H9 (cell line): ENCODE results near the gene VEGFA. TPM values are rescaled to one million over a fixed set of nuclear protein-coding genes. Genes with fewer than 3 reads are reported as not detected.

Experiments used
- DNase-seq: peaks from one replicate; pipeline ENCODE4 v3.0.0-alpha.2; 2017
- H2AFZ ChIP-seq: one replicate; pipeline ENCODE4 v1.6.1; 2013; ENCODE audit warnings: mild to moderate bottlenecking, low read length, control low read depth, moderate library complexity
- H2AK5ac ChIP-seq: 2 replicates; pipeline ENCODE4 v1.6.1; 2013; ENCODE audit warnings: low read length, control low read depth, mixed read lengths; ENCODE audit not compliant: insufficient read length
- H2BK120ac ChIP-seq: one replicate; pipeline ENCODE4 v1.6.1; 2013; ENCODE audit warnings: low read depth, mild to moderate bottlenecking, low read length, control low read depth, inconsistent platforms; ENCODE audit not compliant: poor library complexity, severe bottlenecking
- H2BK12ac ChIP-seq: 2 replicates; pipeline ENCODE4 v1.6.1; 2013; ENCODE audit warnings: low read length, control low read depth, mixed read lengths, low read depth; ENCODE audit not compliant: insufficient read length
- H2BK15ac ChIP-seq: 2 replicates; pipeline ENCODE4 v1.6.1; 2013; ENCODE audit warnings: low read depth, low read length, control low read depth
- H2BK20ac ChIP-seq: one replicate; pipeline ENCODE4 v1.6.1; 2013; ENCODE audit warnings: low read depth, mild to moderate bottlenecking, low read length, control low read depth, inconsistent platforms; ENCODE audit not compliant: poor library complexity, severe bottlenecking
- H2BK5ac ChIP-seq: 2 replicates; pipeline ENCODE4 v1.6.1; 2013; ENCODE audit warnings: low read length, control low read depth, mixed read lengths; ENCODE audit not compliant: insufficient read length
- H3K14ac ChIP-seq: 2 replicates; pipeline ENCODE4 v1.6.1; 2013; ENCODE audit warnings: low read length, control low read depth; ENCODE audit not compliant: insufficient read depth
- H3K18ac ChIP-seq: 2 replicates; pipeline ENCODE4 v1.6.1; 2013; ENCODE audit warnings: low read depth, mild to moderate bottlenecking, mixed read lengths, low read length, control low read depth; ENCODE audit not compliant: insufficient read length
- H3K23ac ChIP-seq: 2 replicates; pipeline ENCODE4 v1.6.1; 2013; ENCODE audit warnings: low read length, control low read depth, mixed read lengths, low read depth; ENCODE audit not compliant: insufficient read length
- H3K23me2 ChIP-seq: 2 replicates; pipeline ENCODE4 v1.6.1; 2013; ENCODE audit warnings: low read depth, mild to moderate bottlenecking, mixed read lengths, low read length, control low read depth; ENCODE audit not compliant: insufficient read length, poor library complexity, severe bottlenecking
- H3K27ac ChIP-seq: 2 replicates; pipeline ENCODE4 v1.5.1; 2013; ENCODE audit warnings: low read length, control low read depth, mixed read lengths, low read depth; ENCODE audit not compliant: insufficient read length
- H3K27me3 ChIP-seq: 2 replicates; pipeline ENCODE4 v1.6.1; 2013; ENCODE audit warnings: low read length, control low read depth, inconsistent platforms; ENCODE audit not compliant: insufficient read depth
- H3K4ac ChIP-seq: 2 replicates; pipeline ENCODE4 v1.6.1; 2013; ENCODE audit warnings: low read depth, mild to moderate bottlenecking, control low read depth, inconsistent platforms, low read length, moderate library complexity
- H3K4me1 ChIP-seq: 2 replicates; pipeline ENCODE4 v1.6.1; 2013; ENCODE audit warnings: low read length, control low read depth, inconsistent platforms; ENCODE audit not compliant: insufficient read depth
- H3K4me2 ChIP-seq: 2 replicates; pipeline ENCODE4 v1.6.1; 2013; ENCODE audit warnings: low read length, control low read depth, mixed read lengths; ENCODE audit not compliant: insufficient read length, insufficient read depth
- H3K56ac ChIP-seq: 2 replicates; pipeline ENCODE4 v1.6.1; 2013; ENCODE audit warnings: low read depth, mild to moderate bottlenecking, mixed read lengths, low read length, control low read depth; ENCODE audit not compliant: insufficient read length
- H3K79me1 ChIP-seq: 2 replicates; pipeline ENCODE4 v1.6.1; 2013; ENCODE audit warnings: low read depth, mild to moderate bottlenecking, moderate library complexity, low read length, control low read depth, inconsistent platforms; ENCODE audit not compliant: insufficient read depth, poor library complexity, severe bottlenecking
- H3K79me2 ChIP-seq: 2 replicates; pipeline ENCODE4 v1.6.1; 2013; ENCODE audit warnings: low read length, control low read depth, inconsistent platforms; ENCODE audit not compliant: insufficient read depth
- H3K9ac ChIP-seq: 2 replicates; pipeline ENCODE4 v1.6.1; 2013; ENCODE audit warnings: low read length, control low read depth, mixed read lengths; ENCODE audit not compliant: insufficient read length; ENCODE audit errors: extremely low read depth
- H3K9me3 ChIP-seq: one replicate; pipeline ENCODE4 v1.6.1; 2013; ENCODE audit warnings: low read depth, low read length, inconsistent platforms; ENCODE audit not compliant: control insufficient read depth
- H3T11ph ChIP-seq: one replicate; pipeline ENCODE4 v1.6.1; 2013; ENCODE audit warnings: mild to moderate bottlenecking, low read length, control low read depth, inconsistent platforms
- H4K20me1 ChIP-seq: one replicate; pipeline ENCODE4 v1.6.1; 2013; ENCODE audit not compliant: control insufficient read depth, insufficient read length, insufficient read depth
- H4K5ac ChIP-seq: 2 replicates; pipeline ENCODE4 v1.6.1; 2013; ENCODE audit warnings: low read depth, mild to moderate bottlenecking, mixed read lengths, low read length, control low read depth; ENCODE audit not compliant: insufficient read length
- H4K8ac ChIP-seq: replicated peaks from 2 replicates; pipeline ENCODE4 v1.6.1; 2013; ENCODE audit warnings: low read length, control low read depth, mixed read lengths, low read depth; ENCODE audit not compliant: insufficient read length
- H4K91ac ChIP-seq: 2 replicates; pipeline ENCODE4 v1.6.1; 2013; ENCODE audit warnings: low read depth, mild to moderate bottlenecking, moderate library complexity, mixed read lengths, low read length, control low read depth; ENCODE audit not compliant: insufficient read length
- H3K27ac Mint-ChIP-seq, 3 experiments: 2 replicates in 2 of 3; 3 replicates in 1 of 3; pipeline ENCODE4 v1.8.0; 2020 to 2021; ENCODE audit warnings: mixed read lengths in 3 of 3, mild to moderate bottlenecking in 1 of 3, moderate library complexity in 1 of 3
- H3K27me3 Mint-ChIP-seq: 2 replicates; pipeline ENCODE4 v1.8.0; 2021; ENCODE audit warnings: low read depth, mild to moderate bottlenecking, moderate library complexity, mixed read lengths
- H3K36me3 Mint-ChIP-seq, 3 experiments: 2 replicates in 2 of 3; 3 replicates in 1 of 3; pipeline ENCODE4 v1.8.0; 2020 to 2021; ENCODE audit warnings: low read depth in 3 of 3, mixed read lengths in 3 of 3; ENCODE audit not compliant: insufficient read depth in 1 of 3
- H3K4me1 Mint-ChIP-seq, 2 experiments: 2 replicates each; pipeline ENCODE4 v1.8.0; 2020; ENCODE audit warnings: mixed read lengths in 2 of 2
- H3K4me3 Mint-ChIP-seq, 2 experiments: 2 replicates in 1 of 2; 3 replicates in 1 of 2; pipeline ENCODE4 v1.8.0; 2020 to 2021; ENCODE audit warnings: mild to moderate bottlenecking in 2 of 2, mixed read lengths in 2 of 2, moderate library complexity in 1 of 2
- H3K9me3 Mint-ChIP-seq, 2 experiments: 2 replicates in 1 of 2; 3 replicates in 1 of 2; pipeline ENCODE4 v1.8.0; 2020; ENCODE audit warnings: mild to moderate bottlenecking in 2 of 2, mixed read lengths in 2 of 2, moderate library complexity in 1 of 2
- WGBS: extraction: QIAGEN DNeasy Blood & Tissue Kit; methylation state at CpG from one replicate; pipeline ENCODE4 v1.1.7; 2013; ENCODE audit warnings: missing lambda C conversion rate, low lambda C conversion rate, mixed read lengths; ENCODE audit not compliant: insufficient read length; ENCODE audit errors: extremely low coverage; 5-methylcytosine and 5-hydroxymethylcytosine counted together
- total RNA-seq: library from RNA; stranded (reverse); gene quantifications from 2 replicates; pipeline ENCODE4 v1.2.1, GENCODE V29; 2021
- TF ChIP-seq, protein P1 (sequence below): fragments of 200-600 bp; sonication (generic); conservative IDR thresholded peaks from 3 replicates; pipeline ENCODE4 v1.8.0; 2021; ENCODE audit warnings: antibody characterized with exemption, mild to moderate bottlenecking

Gene VEGFA
- total RNA-seq, 1 experiment from 2014 or later: 47.9 TPM

DNA sequence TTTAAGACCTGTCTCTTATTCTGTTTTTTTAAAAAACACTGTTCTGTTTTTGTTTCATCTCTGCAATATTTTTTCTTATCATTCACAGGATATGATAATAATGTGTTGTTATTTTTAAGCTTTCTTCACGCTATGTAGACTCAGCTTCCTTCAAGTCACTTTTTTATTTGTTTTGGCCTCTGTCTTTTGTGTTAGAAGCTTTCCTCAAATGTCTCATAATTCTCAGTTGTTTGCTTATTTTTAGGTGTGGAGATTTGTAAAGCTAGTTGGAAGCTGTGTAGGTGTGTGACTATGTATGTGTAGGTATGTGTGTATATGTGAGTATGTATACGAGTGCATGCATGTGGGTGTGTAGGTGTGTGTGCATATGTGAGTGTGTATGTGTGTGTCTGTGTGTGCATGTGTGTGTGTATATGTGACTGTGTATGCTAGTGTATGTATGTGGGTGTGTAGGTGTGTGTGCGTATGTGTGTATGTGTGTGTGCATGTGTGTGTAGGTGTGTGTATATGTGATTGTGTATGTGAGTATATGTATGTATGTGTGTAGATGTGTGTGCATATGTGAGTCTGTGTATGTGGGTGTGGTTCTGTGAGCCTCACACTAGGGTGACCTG lies 16.3 kb upstream of the VEGFA start:
- Mint-ChIP-seq H3K4me3 (no peak overlapping the region), H3K4me1 (peaks cover 4 to 9% of the 10 kb centered on the region in 2 experiments), H3K27me3 (no peaks in the 10 kb centered on the region), H3K9me3 (no peaks in the 10 kb centered on the region; a peak in 1 of 5 replicates), H3K36me3 (no peaks in the 10 kb centered on the region), H3K27ac (no peak overlapping the region)
- H2AFZ ChIP-seq: no peak overlapping the region
- H3K79me1 ChIP-seq: no peaks in the 10 kb centered on the region
- H3K4me2 ChIP-seq: no peak overlapping the region
- no peak overlapping the region for H3T11ph ChIP-seq
- H3K23ac ChIP-seq: no peak overlapping the region
- no peaks in the 10 kb centered on the region for H3K27me3 ChIP-seq
- no peak overlapping the region for H3K14ac ChIP-seq
- no peaks in the 10 kb centered on the region for H4K20me1 ChIP-seq
- no peak overlapping the region for H2AK5ac ChIP-seq
- no peak overlapping the region for H4K8ac ChIP-seq
- H2BK5ac ChIP-seq: no peak overlapping the region
- H2BK12ac ChIP-seq: no peak overlapping the region
- no peak overlapping the region for H4K91ac ChIP-seq
- no peak overlapping the region for H3K9ac ChIP-seq
- H2BK15ac ChIP-seq: no peak overlapping the region
- H3K27ac ChIP-seq: no peak overlapping the region
- no peak overlapping the region for H2BK120ac ChIP-seq
- no peaks in the 10 kb centered on the region for H3K4me1 ChIP-seq
- no peaks in the 10 kb centered on the region for H3K23me2 ChIP-seq
- no peak overlapping the region for H3K56ac ChIP-seq
- no peak overlapping the region for H3K4ac ChIP-seq
- no peak overlapping the region for H2BK20ac ChIP-seq
- no peak overlapping the region for H4K5ac ChIP-seq
- H3K79me2 ChIP-seq: no peaks in the 10 kb centered on the region
- WGBS: 100% methylated on average over 1 of the region's 3 CpGs
- no peak overlapping the region for H3K18ac ChIP-seq
- no peak for DNase-seq
- TF ChIP-seq, protein P1, sequence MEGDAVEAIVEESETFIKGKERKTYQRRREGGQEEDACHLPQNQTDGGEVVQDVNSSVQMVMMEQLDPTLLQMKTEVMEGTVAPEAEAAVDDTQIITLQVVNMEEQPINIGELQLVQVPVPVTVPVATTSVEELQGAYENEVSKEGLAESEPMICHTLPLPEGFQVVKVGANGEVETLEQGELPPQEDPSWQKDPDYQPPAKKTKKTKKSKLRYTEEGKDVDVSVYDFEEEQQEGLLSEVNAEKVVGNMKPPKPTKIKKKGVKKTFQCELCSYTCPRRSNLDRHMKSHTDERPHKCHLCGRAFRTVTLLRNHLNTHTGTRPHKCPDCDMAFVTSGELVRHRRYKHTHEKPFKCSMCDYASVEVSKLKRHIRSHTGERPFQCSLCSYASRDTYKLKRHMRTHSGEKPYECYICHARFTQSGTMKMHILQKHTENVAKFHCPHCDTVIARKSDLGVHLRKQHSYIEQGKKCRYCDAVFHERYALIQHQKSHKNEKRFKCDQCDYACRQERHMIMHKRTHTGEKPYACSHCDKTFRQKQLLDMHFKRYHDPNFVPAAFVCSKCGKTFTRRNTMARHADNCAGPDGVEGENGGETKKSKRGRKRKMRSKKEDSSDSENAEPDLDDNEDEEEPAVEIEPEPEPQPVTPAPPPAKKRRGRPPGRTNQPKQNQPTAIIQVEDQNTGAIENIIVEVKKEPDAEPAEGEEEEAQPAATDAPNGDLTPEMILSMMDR: no peak
- no peaks in the 10 kb centered on the region for H3K9me3 ChIP-seq
